Liver (tissue), 9 donors: Measurements from ENCODE around the gene CTNND1. TPM values are rescaled to one million over a fixed set of nuclear protein-coding genes. Genes with fewer than 3 reads are reported as not detected.
A peak's percentile ranks its signal among the peaks of the same experiment; 100 is the strongest.
"Not testable (repeated sequence)": the region's sequence is repeated elsewhere in the genome, so short reads cannot be mapped to it uniquely, and the experiment has no call there.

Experiments
- DNase-seq: peaks from one replicate; pipeline ENCODE4 v3.0.0-alpha.2; 2017; ENCODE audit warnings: low spot score
- H3K27ac ChIP-seq, 2 donors: one replicate each; pipeline ENCODE4 v1.7.0; 2013; ENCODE audit warnings: inconsistent platforms in 2 of 2, low read length in 2 of 2, control low read depth in 1 of 2, low read depth in 1 of 2, mild to moderate bottlenecking in 1 of 2
- H3K27me3 ChIP-seq, 4 donors: one replicate each; pipeline versions ENCODE4 v1.6.1 to v1.7.0; 2013; ENCODE audit warnings: low read length in 3 of 4, inconsistent platforms in 1 of 4, mild to moderate bottlenecking in 1 of 4, moderate library complexity in 1 of 4; ENCODE audit not compliant: control insufficient read depth in 4 of 4, insufficient read depth in 4 of 4
- H3K36me3 ChIP-seq, 4 donors: one replicate each; pipeline versions ENCODE4 v1.6.1 to v1.7.0; 2013; ENCODE audit warnings: low read length in 3 of 4, mild to moderate bottlenecking in 3 of 4, low read depth in 1 of 4, moderate library complexity in 1 of 4; ENCODE audit not compliant: control insufficient read depth in 4 of 4, insufficient read depth in 3 of 4
- H3K4me1 ChIP-seq, 4 donors: one replicate each; pipeline versions ENCODE4 v1.6.1 to v1.7.0; 2013; ENCODE audit warnings: low read length in 3 of 4, mild to moderate bottlenecking in 3 of 4, moderate library complexity in 1 of 4; ENCODE audit not compliant: control insufficient read depth in 4 of 4, insufficient read depth in 4 of 4
- H3K4me3 ChIP-seq, 3 donors: one replicate each; pipeline versions ENCODE4 v1.6.1 to v1.7.0; 2013; ENCODE audit warnings: low read length in 3 of 3, control low read depth in 1 of 3, low read depth in 1 of 3, mild to moderate bottlenecking in 1 of 3
- H3K9ac ChIP-seq, 2 donors: one replicate each; pipeline ENCODE4 v1.7.0; 2013; ENCODE audit warnings: low read length in 2 of 2, mild to moderate bottlenecking in 2 of 2, moderate library complexity in 2 of 2, control low read depth in 1 of 2, low read depth in 1 of 2
- H3K9me3 ChIP-seq, 4 donors: one replicate each; pipeline versions ENCODE4 v1.6.1 to v1.7.0; 2013; ENCODE audit warnings: low read length in 3 of 4; ENCODE audit not compliant: control insufficient read depth in 4 of 4
- CTCF ChIP-seq: fragments of 150-350 bp; IDR thresholded peaks from 2 replicates; pipeline ENCODE4 v1.5.1; 2017; ENCODE audit warnings: improper control_type of control experiment, low read depth, low read length; ENCODE audit not compliant: missing input control
- EGR1 ChIP-seq, 2 donors: IDR thresholded peaks; 2 replicates each; pipeline ENCODE4 v1.6.1; 2016 to 2018; ENCODE audit warnings: antibody characterized with exemption in 2 of 2, low read depth in 2 of 2
- FOXA1 ChIP-seq: IDR thresholded peaks from 2 replicates; pipeline ENCODE4 v1.6.1; 2016; ENCODE audit warnings: antibody characterized with exemption
- FOXA2 ChIP-seq: IDR thresholded peaks from 2 replicates; pipeline ENCODE4 v1.6.1; 2016; ENCODE audit warnings: antibody characterized with exemption
- GABPA ChIP-seq, 2 donors: IDR thresholded peaks in 1 of 2; conservative IDR thresholded peaks in 1 of 2; 2 replicates each; pipeline ENCODE4 v1.6.1; 2016; ENCODE audit warnings: antibody characterized with exemption in 2 of 2, mild to moderate bottlenecking in 1 of 2, moderate library complexity in 1 of 2
- HNF4A ChIP-seq, 2 donors: conservative IDR thresholded peaks; 2 replicates each; pipeline ENCODE4 v1.6.1; 2016; ENCODE audit warnings: antibody characterized with exemption in 2 of 2, mild to moderate bottlenecking in 2 of 2
- MAX ChIP-seq: IDR thresholded peaks from 2 replicates; pipeline ENCODE4 v1.6.1; 2016; ENCODE audit warnings: antibody characterized with exemption
- NR2F2 ChIP-seq: IDR thresholded peaks from 2 replicates; pipeline ENCODE4 v1.6.1; 2016; ENCODE audit warnings: antibody characterized with exemption
- RAD21 ChIP-seq, 2 donors: IDR thresholded peaks; 2 replicates each; pipeline ENCODE4 v1.6.1; 2016; ENCODE audit warnings: antibody characterized with exemption in 2 of 2, mild to moderate bottlenecking in 2 of 2
- RXRA ChIP-seq, 2 donors: IDR thresholded peaks; 2 replicates each; pipeline ENCODE4 v1.6.1; 2017 to 2018; ENCODE audit warnings: antibody characterized with exemption in 2 of 2, mild to moderate bottlenecking in 1 of 2
- SP1 ChIP-seq: IDR thresholded peaks from 2 replicates; pipeline ENCODE4 v1.6.1; 2018; ENCODE audit warnings: antibody characterized with exemption, mild to moderate bottlenecking
- YY1 ChIP-seq: IDR thresholded peaks from 2 replicates; pipeline ENCODE4 v1.6.1; 2016; ENCODE audit warnings: antibody characterized with exemption, mild to moderate bottlenecking
- ZBTB33 ChIP-seq: IDR thresholded peaks from 2 replicates; pipeline ENCODE4 v1.6.1; 2016; ENCODE audit warnings: antibody characterized with exemption
- WGBS: extraction: QIAGEN DNeasy Blood & Tissue Kit; methylation state at CpG from one replicate; pipeline ENCODE4 v1.1.7; 2013; 5-methylcytosine and 5-hydroxymethylcytosine counted together
- polyA plus RNA-seq, 2 donors: library from polyadenylated mRNA; stranded (reverse) in 1 of 2; unstranded in 1 of 2; fragments of 200-250 nt in 1 of 2; fragments of >200 nt in 1 of 2; fragmentation: Nextera tagmentation in 1 of 2; extraction: Ambion mirVana in 1 of 2; gene quantifications; one replicate each; pipeline versions ENCODE4 v1.2.1 to v1.2.3, GENCODE V29; 2013 to 2015
- total RNA-seq, 2 donors: library from RNA; depleted of rRNA; stranded (reverse); fragments of >200 nt; gene quantifications; one replicate each; pipeline ENCODE4 v1.2.3, GENCODE V29; 2014
- donor health status: healthy.
- donor health status: healthy.
- donor health status: healthy.
- donor health status: healthy.
- donor health status: healthy.

Gene CTNND1
- total and polyA plus RNA-seq, 4 donors, result 21.5 to 97.1 (median 58.0) TPM

GRCh38 chr11:57713835-57714234 is 47.8 kb upstream of the CTNND1 start:
- WGBS, result 91% methylated on average over 2 of the region's 2 CpGs
- Histone ChIP-seq H3K4me1 (peaks cover 10 to 34% (median 31%) of the 10 kb centered on the region in 4 donors), H3K27me3 (no peaks in the 10 kb centered on the region), H3K9ac (no peak overlapping the region), H3K36me3 (peaks cover 0 to 3% (median 0%) of the 10 kb centered on the region in 4 donors), H3K27ac (no peak overlapping the region), H3K9me3 (no peaks in the 10 kb centered on the region), H3K4me3 (peak overlapping the region; percentile 82 to 97 (median 95))
- TF ChIP-seq EGR1 (IDR thresholded peaks at IDR 0.05; ENCODE audit: low read depth in 2 of 2), result no peak
- TF ChIP-seq RXRA (IDR thresholded peaks at IDR 0.05), result no peak
- no peak for DNase-seq

GRCh38 chr11:57716726-57717125 is 44.9 kb upstream of the CTNND1 start:
- peaks cover 5 to 21% (median 20%) of the 10 kb centered on the region in 4 donors for H3K4me1 ChIP-seq
- DNase-seq, H3K27ac ChIP-seq, H3K9me3 ChIP-seq, H3K27me3 ChIP-seq, H3K4me3 ChIP-seq, H3K9ac ChIP-seq, H3K36me3 ChIP-seq: not testable (repeated sequence)
- 98% methylated on average over 27 of the region's 34 CpGs for WGBS

- H3K27ac ChIP-seq, result no peak overlapping the region
- no peaks in the 10 kb centered on the region for H3K27me3 ChIP-seq
- WGBS, result 90% methylated on average over 2 of the region's 2 CpGs
- no peaks in the 10 kb centered on the region for H3K9me3 ChIP-seq
- H3K36me3 ChIP-seq, result peaks cover 0 to 4% (median under 1%) of the 10 kb centered on the region in 4 donors
- H3K9ac ChIP-seq, result no peak overlapping the region
- no peak for DNase-seq
- TF ChIP-seq YY1, result no peak
- no peak for TF ChIP-seq CTCF
- TF ChIP-seq GABPA (IDR thresholded peaks at IDR 0.05 in 1 of 2, conservative IDR thresholded peaks at IDR 0.05 in 1 of 2), result no peak
- TF ChIP-seq FOXA2, result no peak
- no peak for TF ChIP-seq FOXA1
- TF ChIP-seq NR2F2, result no peak
- TF ChIP-seq MAX, result no peak
- TF ChIP-seq RAD21 (IDR thresholded peaks at IDR 0.05), result no peak
- no peak for TF ChIP-seq HNF4A (conservative IDR thresholded peaks at IDR 0.05)
- TF ChIP-seq ZBTB33, result no peak
- TF ChIP-seq EGR1 (IDR thresholded peaks at IDR 0.05; ENCODE audit: low read depth in 2 of 2), result no peak
- TF ChIP-seq SP1, result no peak
- H3K4me1 ChIP-seq, result peaks cover 0 to under 1% (median 0%) of the 10 kb centered on the region in 4 donors
- no peak overlapping the region for H3K4me3 ChIP-seq
Measured at GRCh38 chr11:57727185-57727584, 34.4 kb upstream of the CTNND1 start.
